Gastrocnemius medialis (tissue), 4 donors: ENCODE data around the gene SUPT4H1. TPM values are rescaled to one million over a fixed set of nuclear protein-coding genes. Genes with fewer than 3 reads are reported as not detected.

ENCODE experiments used
- ATAC-seq, 2 donors: fragments of 150-250 bp; one replicate each; pipeline ENCODE4 v1.9.1; 2016
- DNase-seq, 2 donors: peaks; one replicate each; pipeline ENCODE4 v3.0.0-alpha.2; 2019
- H3K27ac ChIP-seq, 4 donors: fragments of 200-600 bp; sonication (generic); 1 replicate in 1 of 4; 2 replicates in 3 of 4; pipeline ENCODE4 v1.5.1; 2016 to 2018; ENCODE audit warnings: mild to moderate bottlenecking in 2 of 4, moderate library complexity in 1 of 4
- H3K27me3 ChIP-seq, 3 donors: fragments of 200-600 bp; sonication (generic) in 2 of 3; 1 replicate in 1 of 3; 2 replicates in 2 of 3; pipeline versions ENCODE4 v1.5.1 to v1.6.0; 2016 to 2019; ENCODE audit warnings: mild to moderate bottlenecking in 1 of 3, moderate library complexity in 1 of 3
- H3K36me3 ChIP-seq, 2 donors: fragments of 200-600 bp; sonication (generic) in 1 of 2; one replicate each; pipeline ENCODE4 v1.5.1; 2017 to 2018
- H3K4me1 ChIP-seq, 2 donors: fragments of 200-600 bp; sonication (generic) in 1 of 2; one replicate each; pipeline ENCODE4 v1.5.1; 2016 to 2017; ENCODE audit warnings: mild to moderate bottlenecking in 2 of 2
- H3K4me3 ChIP-seq, 4 donors: fragments of 200-600 bp; sonication (generic) in 3 of 4; 1 replicate in 1 of 4; 2 replicates in 3 of 4; pipeline ENCODE4 v1.5.1; 2016 to 2019; ENCODE audit warnings: mild to moderate bottlenecking in 2 of 4
- H3K9me3 ChIP-seq, 3 donors: fragments of 200-600 bp; sonication (generic) in 2 of 3; 1 replicate in 1 of 3; 2 replicates in 2 of 3; pipeline ENCODE4 v1.5.1; 2016 to 2019
- POLR2A ChIP-seq, 2 donors: fragments of 450-650 bp; IDR thresholded peaks; one replicate each; pipeline ENCODE4 v1.6.1; 2017; ENCODE audit warnings: antibody characterized with exemption in 2 of 2, mild to moderate bottlenecking in 2 of 2, moderate library complexity in 2 of 2
- in situ Hi-C, 4 donors: fragments of 200-750 bp; cut with MboI; loops; one replicate each; pipeline versions ENCODE4 v1.15.0 to v1.8.0; 2017; ENCODE audit warnings: low sequenced_read_pairs in 4 of 4
- intact Hi-C: fragments of 100-400 bp; cut with DNase I; formaldehyde crosslinking; loops from one replicate; pipeline ENCODE4 v1.15.1; 2023; ENCODE audit warnings: low total_unique reads
- total RNA-seq, 4 donors: library from RNA; depleted of rRNA; stranded (reverse); fragments of >200 nt; gene quantifications; one replicate each; pipeline versions ENCODE4 v1.1.0 to v1.2.3, GENCODE V29; 2016
- TF ChIP-seq, protein P1 (sequence below), 5 experiments: fragments of 450-650 bp in 3 of 5; fragments of 200-600 bp in 2 of 5; sonication (generic) in 2 of 5; IDR thresholded peaks in 4 of 5; conservative IDR thresholded peaks in 1 of 5; 1 replicate in 4 of 5; 2 replicates in 1 of 5; pipeline ENCODE4 v1.5.1; 2016 to 2019; ENCODE audit warnings: antibody characterized with exemption in 5 of 5, mild to moderate bottlenecking in 3 of 5, moderate library complexity in 3 of 5

SUPT4H1 gene
- total RNA-seq, 4 donors from 2014 or later: 39.6 to 49.0 (median 41.1) TPM

DNA sequence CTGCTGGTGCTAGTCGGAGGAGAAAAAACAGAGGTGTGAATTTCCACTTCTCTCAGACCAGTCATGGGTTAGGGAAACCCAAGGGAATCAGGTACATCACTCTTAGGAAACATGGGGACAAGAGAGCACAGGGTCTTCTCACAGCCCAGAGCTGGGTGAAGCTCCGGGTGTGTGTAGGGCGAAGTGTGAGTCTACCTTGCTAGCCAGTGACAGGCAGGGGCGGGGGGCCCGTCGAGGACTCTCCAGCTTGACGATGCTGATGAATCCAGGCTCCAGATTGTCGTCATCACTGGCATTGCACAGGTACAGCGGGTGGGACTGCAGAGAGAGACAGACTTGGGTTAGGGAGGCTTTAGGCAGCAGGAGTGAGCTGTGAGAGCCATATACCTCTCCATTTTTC lies 18.7 kb upstream of the SUPT4H1 start:
- no peaks in the 10 kb centered on the region for H3K4me1 ChIP-seq

GRCh38 chr17:58370309-58370708 lies 18.3 kb upstream of the SUPT4H1 start:
- in situ Hi-C loops: no loop called here
- no peak for ATAC-seq

More for the DNA sequence above, 18.7 kb upstream of the SUPT4H1 start:
- DNase-seq (no peak), ATAC-seq (no peak)
- TF ChIP-seq, protein P1, sequence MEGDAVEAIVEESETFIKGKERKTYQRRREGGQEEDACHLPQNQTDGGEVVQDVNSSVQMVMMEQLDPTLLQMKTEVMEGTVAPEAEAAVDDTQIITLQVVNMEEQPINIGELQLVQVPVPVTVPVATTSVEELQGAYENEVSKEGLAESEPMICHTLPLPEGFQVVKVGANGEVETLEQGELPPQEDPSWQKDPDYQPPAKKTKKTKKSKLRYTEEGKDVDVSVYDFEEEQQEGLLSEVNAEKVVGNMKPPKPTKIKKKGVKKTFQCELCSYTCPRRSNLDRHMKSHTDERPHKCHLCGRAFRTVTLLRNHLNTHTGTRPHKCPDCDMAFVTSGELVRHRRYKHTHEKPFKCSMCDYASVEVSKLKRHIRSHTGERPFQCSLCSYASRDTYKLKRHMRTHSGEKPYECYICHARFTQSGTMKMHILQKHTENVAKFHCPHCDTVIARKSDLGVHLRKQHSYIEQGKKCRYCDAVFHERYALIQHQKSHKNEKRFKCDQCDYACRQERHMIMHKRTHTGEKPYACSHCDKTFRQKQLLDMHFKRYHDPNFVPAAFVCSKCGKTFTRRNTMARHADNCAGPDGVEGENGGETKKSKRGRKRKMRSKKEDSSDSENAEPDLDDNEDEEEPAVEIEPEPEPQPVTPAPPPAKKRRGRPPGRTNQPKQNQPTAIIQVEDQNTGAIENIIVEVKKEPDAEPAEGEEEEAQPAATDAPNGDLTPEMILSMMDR (IDR thresholded peaks at IDR 0.05 in 4 of 5, conservative IDR thresholded peaks at IDR 0.05 in 1 of 5): no peak
- no peak for TF ChIP-seq POLR2A (IDR thresholded peaks at IDR 0.05)
- H3K27me3 ChIP-seq: no peaks in the 10 kb centered on the region
- H3K27ac ChIP-seq: no peak overlapping the region
- no peak overlapping the region for H3K4me3 ChIP-seq
- H3K36me3 ChIP-seq: no peaks in the 10 kb centered on the region
- H3K9me3 ChIP-seq: no peaks in the 10 kb centered on the region
- intact Hi-C loops: no loop called here
- in situ Hi-C loops: no loop called here

DNA sequence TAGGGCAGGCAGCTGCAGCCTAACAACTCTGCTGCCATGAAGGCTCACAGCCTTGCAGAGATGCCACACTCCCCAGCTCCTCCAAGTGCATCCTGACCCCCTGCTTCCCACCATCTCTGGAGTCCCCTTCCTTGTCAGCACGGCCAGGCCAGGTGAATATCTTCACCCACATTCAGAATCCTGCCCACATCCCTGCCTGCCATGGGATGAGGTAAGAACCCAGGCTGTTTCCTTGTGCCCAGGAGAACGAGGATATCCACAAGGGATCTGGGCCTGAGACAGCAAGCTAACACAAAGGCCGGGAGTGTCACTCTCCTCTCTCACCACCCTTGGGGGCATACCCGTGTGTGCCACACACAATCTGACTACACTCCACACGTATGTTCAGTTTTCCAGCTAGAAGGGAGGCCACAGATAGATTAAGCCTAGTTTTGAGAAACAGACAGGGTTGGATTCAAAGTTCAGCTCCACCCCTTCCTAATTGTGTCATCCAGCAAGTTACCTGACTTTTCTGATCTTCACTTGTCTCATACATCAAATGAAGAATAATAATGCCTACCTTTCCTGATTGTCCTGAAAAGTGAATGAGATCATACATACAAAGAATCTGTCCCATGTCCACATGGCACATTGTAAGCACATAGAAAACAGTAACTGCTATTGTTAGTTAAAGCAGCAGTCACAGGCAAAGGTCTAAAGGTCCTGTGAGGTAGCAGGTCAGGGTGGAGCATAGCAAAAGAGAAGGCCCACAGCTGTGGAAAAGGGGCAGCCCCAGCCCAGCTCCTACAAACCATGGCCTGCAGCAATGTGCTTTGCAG lies 17.4 kb upstream of the SUPT4H1 start:
- H3K36me3 ChIP-seq: no peaks in the 10 kb centered on the region
- TF ChIP-seq, protein P1 (IDR thresholded peaks at IDR 0.05 in 4 of 5, conservative IDR thresholded peaks at IDR 0.05 in 1 of 5): no peak
- no peak for TF ChIP-seq POLR2A (IDR thresholded peaks at IDR 0.05)
- intact Hi-C loops (no loop called here), in situ Hi-C loops (no loop called here)
- H3K27ac ChIP-seq: no peak overlapping the region
- H3K4me3 ChIP-seq: no peak overlapping the region
- H3K4me1 ChIP-seq: no peaks in the 10 kb centered on the region
- no peaks in the 10 kb centered on the region for H3K27me3 ChIP-seq
- DNase-seq: no peak
- no peak for ATAC-seq
- H3K9me3 ChIP-seq: no peaks in the 10 kb centered on the region

More at GRCh38 chr17:58370309-58370708, 18.3 kb upstream of the SUPT4H1 start:
- no peaks in the 10 kb centered on the region for H3K36me3 ChIP-seq
- DNase-seq: no peak
- intact Hi-C loops: no loop called here
- H3K9me3 ChIP-seq: no peaks in the 10 kb centered on the region
- no peaks in the 10 kb centered on the region for H3K27me3 ChIP-seq
- H3K4me3 ChIP-seq: no peak overlapping the region
- no peak overlapping the region for H3K27ac ChIP-seq
- no peak for TF ChIP-seq POLR2A (IDR thresholded peaks at IDR 0.05)
- TF ChIP-seq, protein P1 (IDR thresholded peaks at IDR 0.05 in 4 of 5, conservative IDR thresholded peaks at IDR 0.05 in 1 of 5): no peak
- H3K4me1 ChIP-seq: no peaks in the 10 kb centered on the region

DNA sequence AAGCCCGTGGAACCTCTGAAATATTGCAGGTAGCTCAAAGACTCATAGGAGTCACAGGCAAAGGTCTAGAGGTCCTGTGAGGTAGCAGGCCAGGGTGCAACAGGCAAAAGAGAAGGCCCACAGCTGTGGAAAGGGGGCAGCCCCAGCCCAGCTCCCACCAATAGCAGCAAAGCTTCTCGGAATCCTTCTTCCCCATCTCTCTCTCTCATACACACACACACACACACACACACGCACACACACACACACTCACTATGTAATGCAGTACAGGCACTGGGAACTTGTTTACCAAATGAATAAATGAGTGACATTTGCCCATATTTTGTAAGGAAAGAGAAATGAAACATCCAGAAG lies 16.8 kb upstream of the SUPT4H1 start:
- ATAC-seq: no peak
- no peak for DNase-seq
- Histone ChIP-seq H3K9me3 (no peaks in the 10 kb centered on the region), H3K36me3 (no peaks in the 10 kb centered on the region), H3K4me3 (no peak overlapping the region), H3K27ac (no peak overlapping the region), H3K4me1 (no peaks in the 10 kb centered on the region), H3K27me3 (no peaks in the 10 kb centered on the region)
- in situ Hi-C loops (no loop called here), intact Hi-C loops (no loop called here)
- TF ChIP-seq POLR2A (IDR thresholded peaks at IDR 0.05): no peak
- TF ChIP-seq, protein P1 (IDR thresholded peaks at IDR 0.05 in 4 of 5, conservative IDR thresholded peaks at IDR 0.05 in 1 of 5): no peak
